Activated T-cell treated with anti-CD3 and anti-CD28 coated beads for 1 hour (primary cell): ENCODE results near the gene THRA.

Experiments used
- DNase-seq: peaks from one replicate; pipeline ENCODE4 v3.0.0-alpha.2; 2020; ENCODE audit warnings: low read depth

Gene THRA

DNA sequence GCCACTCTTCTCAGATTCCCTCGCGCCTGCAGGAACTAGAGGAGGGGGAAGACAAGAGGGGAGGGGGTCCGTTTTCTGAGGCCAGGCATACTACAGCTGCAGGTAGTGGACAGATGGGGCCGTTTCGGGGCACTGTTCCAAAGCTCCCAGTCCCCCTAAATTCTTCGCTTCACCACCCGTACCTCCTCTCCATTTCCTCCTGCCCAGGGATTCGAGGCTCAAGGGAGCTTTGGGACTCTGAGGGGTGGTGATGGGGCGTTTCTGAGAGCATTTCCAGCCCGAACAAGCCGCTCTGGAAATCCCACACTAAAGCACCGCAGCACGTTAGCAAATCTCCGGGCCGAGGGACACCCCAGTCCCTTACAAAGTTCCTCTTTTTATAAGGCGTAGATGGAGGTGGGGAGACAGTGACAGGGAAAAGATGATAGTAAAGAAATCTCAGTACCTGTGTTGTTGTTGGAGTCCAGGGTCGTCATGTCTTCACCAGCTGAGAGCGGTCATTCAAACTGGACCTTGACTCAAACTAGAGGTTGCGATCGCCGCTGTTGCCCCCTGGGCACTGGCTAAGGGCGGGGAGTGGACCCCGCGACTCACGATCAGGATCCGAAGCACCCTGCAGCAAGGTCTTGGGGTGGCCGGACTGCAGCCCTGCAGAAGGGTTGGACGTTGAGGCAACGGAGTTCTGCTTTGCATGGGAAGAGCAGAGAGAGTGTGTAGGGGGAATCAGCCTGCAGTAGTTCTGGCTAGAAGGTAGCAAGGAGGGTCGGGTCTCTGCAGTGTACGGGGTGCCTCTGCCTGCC, 37.1 kb downstream of the THRA start:
- no peak for DNase-seq

GRCh38 chr17:40100419-40100668, 37.6 kb downstream of the THRA start, which contains the start of gene NR1D1:
Gene NR1D1, minus strand, starts transcription at chr17:40100589. Its CDS starts 495 bp downstream, at chr17:40100094.
- DNase-seq = no peak

GRCh38 chr17:40100669-40101366, 38.1 kb downstream of the THRA start:
- DNase-seq = peak; percentile 78

- no peak for DNase-seq
Measured at GRCh38 chr17:40101367-40102210, 38.8 kb downstream of the THRA start.

DNA sequence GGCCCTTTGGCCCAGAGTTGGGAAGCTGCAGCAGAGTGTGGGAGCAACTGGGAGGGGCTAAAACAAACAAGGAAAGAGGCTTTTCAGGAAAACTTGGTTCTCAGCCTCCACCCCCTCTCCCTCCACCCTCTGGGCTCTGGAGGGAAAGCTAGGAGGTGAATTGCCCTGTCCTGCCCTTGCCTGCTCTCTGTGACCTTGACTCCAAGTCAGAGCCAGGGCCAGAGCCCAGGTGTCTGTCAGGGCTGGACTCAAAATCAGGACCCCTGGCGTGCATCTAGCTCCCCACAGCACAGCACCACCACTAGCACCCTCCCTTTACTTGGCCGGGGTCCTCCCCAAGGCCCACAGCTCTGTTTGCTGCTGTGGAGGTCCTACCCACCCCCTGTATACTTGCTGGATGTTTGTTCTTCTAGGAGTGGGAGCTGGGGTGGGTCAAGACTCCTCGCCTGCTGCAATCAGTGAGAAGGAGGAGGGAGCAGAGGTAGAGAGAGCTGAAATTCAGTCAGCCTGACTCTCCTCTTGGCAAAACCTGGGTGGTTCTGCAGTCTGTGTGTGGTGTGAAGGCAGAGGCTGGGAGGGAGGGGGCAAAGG, 40.4 kb downstream of the THRA start:
- DNase-seq = no peak

DNA sequence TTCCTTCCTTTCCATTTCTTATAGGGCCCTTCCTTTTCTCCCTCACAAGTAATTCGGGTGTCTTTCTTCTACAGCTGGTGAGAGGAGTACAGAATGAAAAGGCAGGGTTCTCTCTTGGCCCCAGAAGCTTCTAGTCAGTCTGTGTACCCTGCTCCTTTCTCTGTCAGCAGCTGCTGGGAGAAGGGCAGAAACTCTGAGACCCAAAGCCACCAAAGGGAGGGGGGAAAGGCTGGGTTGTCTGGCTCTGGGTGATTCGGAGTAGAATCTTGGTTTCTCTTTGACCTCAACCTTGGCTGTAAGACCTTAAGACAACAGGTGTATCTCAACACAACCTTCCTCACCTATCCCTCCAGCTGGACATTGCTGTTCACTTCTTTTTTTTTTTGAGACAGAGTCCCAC, 40.9 kb downstream of the THRA start:
- DNase-seq = no peak

DNA sequence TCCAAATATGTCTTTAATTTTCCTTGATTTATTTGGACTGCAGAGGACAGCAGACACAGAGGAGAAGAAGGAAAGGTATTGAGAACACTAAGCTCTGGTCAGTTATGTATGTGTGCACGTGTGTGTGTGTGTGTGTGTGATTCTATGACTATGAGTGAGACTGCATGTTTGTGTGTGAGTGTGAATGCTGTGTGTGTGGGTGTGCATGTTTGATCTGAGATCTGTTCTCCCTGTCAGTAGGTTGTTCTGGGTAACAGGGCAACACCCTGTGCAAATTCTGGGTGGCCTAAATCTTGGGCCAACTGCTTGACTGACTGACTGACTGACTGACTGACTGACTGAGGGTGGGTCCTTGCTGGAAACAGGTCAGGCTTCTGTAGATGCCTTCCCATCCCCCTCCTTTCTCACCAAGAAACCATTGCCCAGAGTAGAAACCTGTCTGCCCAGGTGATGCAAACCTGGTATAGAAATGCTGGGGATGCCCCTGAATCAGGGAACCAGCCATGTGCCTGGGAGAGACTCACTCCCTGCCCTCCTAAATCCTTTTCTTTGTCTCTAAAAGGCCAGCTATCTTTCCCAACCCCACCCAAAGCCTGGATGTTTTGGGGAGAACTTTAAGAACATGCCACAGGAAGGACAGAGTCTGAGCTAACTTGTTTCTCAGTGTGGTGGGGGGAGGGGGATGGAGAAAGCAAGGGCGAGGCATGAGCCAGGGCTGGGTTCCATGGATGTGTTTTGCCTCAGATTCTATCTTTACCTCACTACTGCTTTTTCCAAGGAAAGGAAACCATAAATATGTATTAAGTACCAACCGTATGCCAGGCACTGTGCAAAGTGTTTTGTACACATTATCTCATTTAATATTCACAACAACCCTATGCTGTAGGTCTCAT, 42.1 kb downstream of the THRA start:
- DNase-seq = no peak

DNA sequence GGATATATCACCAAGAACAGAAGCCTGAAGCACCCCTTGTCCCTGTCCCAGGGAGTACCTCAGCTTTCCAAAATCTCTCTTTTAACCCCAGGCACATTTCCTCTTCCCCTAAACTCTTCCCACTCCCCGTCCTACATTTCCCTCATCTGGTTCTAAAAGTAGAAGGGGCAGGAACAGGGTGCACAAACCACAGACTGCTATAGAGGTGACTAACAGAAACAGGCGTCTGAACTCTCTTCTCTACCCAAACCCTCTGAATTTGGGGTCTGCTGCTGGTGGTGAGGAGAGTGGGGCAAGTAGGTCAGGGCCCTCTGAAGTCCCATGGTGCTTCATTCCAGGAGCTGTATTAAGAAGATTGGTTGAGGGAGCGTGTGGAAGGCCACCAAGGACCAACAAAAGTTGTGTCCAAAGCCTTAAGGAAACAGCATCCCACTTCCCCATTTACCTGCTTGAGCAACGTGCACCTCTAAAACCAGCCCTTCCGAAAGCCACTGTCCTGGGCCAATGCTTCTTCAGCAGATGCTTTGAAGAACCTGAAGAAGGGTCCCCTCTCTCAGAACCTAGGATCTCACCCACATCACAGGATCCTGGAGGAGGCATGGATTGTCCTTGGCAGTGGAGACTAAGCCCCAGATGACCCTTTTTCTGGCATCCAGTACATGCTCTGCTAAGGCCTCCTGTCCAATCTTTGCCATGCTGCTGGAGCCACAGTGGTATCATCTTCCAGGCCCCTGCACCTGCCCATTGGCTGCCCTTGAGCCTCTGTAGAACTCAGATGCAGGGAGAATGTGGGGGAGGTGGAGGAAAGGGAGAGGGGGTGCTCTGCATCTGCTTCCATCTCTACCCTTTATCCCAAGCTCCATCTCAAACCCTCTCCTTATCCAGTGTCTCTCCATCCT, 43.3 kb downstream of the THRA start:
- DNase-seq = no peak

- no peak for DNase-seq
Measured at GRCh38 chr17:40106760-40107521, 44.2 kb downstream of the THRA start.

- DNase-seq = no peak
Measured at GRCh38 chr17:40107522-40108174, 44.9 kb downstream of the THRA start.

DNA sequence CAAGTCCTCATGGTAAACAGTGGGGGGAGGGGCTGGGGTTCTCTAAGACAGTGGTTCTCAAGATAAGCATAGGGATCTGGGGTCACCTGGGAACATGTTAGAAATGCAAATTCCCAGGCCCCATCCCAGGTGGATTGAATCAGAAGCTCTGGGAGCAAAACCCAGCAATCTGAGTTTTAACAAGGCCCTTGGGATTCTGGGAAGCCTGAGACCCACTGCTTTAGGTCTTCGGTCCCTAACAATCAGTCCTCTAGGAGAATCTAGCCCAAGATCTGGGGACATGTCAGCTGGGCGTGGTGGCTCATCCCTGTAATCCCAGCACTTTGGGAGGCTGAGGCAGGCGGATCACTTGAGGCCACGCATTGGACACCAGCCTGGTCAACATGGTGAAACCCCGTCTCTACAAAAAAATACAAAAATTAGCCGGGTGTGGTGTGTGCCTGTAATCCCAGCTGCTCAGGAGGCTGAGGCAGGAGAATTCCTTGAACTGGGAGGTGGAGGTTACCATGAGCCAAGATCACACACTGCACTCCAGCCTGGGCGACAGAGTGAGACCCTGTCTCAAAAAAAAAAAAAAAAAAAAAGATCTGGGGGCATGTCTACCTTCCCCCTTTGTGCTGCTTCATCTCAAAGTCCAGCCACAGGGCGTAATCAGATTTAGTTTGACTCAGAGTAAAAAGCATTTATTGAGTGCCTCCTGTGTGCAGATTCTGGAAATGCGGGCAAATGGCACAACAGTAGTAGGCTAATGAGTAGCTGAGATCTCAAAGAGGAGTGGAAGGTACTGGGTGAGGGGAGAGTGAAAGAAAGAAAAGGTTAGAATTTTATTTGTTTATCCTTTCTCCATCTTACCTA, 46.4 kb downstream of the THRA start:
- no peak for DNase-seq

- DNase-seq = no peak
Measured at GRCh38 chr17:40110026-40110845, 47.5 kb downstream of the THRA start.

DNA sequence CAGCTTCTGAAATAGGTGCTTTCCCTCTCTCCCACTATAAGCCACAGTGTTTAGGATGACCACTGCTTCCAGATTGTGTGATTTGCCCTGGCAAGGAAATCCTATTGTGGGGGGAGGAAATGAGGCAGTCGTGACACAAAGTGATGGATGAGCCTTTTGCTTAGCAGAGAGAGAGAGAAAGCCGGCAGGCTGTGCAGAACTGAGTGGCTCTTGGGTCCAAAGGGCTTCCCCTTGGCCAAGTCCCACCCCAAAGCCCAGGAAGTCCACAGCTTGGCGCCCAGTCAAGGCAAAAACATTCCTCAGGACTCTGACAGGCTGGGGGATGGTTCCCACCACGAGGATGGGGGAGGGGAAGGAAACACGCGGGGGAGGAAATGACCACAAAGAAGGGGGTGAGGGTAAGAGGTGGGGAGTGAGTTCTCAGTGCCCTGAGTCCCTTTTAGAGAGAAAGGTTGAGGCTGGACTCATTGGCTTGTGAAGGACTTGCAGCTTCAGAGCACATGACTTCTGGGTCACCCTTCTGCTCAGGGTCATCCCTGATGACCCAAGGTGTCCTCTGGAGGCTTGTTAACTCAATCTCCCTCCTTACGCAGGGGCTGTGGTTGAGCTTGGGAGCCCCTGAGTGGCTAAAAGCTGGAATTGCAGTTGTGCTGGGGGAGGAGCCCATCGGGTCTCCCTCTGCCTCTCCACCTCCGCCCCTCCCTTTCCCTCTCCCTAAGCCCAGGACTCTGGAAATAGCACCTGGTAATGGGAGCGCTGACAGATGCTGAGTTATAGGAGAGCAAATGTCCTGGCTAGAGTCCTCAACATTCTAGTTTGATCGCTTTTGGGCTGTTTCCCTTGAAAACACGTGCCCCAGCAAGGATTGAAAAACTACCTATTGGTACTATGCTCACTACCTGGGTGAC, 48.7 kb downstream of the THRA start:
- peak; percentile 53 for DNase-seq

- no peak for DNase-seq
Measured at GRCh38 chr17:40112191-40112711, 49.5 kb downstream of the THRA start.

DNA sequence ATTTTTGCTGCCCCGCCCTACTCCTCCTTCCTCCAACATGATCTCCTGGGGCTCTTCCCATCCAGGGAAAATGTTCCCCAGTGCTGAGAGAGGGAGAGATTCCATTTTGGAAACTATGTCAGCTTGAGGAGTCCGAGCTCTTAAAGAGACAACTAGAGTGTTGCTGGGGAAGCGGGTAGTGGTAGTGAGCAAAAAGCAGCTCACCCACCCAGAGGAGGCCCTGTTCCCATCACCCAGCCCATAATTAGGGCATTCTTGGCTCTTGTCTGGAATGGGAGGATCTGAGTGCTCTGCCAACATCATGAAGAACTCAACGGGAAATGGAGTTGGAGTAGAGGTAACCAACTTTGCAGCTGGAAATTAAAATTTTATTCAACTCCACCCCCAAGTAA, 49.9 kb downstream of the THRA start:
- no peak for DNase-seq
